Keratinocyte (primary cell): Measurements from ENCODE around the gene EPHX1.

Source experiments
- CTCF ChIP-seq, 3 experiments: IDR thresholded peaks in 1 of 3; conservative IDR thresholded peaks in 1 of 3; optimal IDR thresholded peaks in 1 of 3; 2 replicates in 2 of 3; 3 replicates in 1 of 3; pipeline versions ENCODE3 to v1.5.1; 2011; ENCODE audit warnings: low read length in 3 of 3, mild to moderate bottlenecking in 3 of 3, moderate library complexity in 2 of 3, control low read depth in 1 of 3, inconsistent platforms in 1 of 3; ENCODE audit not compliant: insufficient read depth in 2 of 3; ENCODE audit errors: extremely low read depth in 1 of 3
- EZH2 ChIP-seq: IDR thresholded peaks from one replicate; pipeline ENCODE4 v1.6.1; 2012; ENCODE audit warnings: inconsistent platforms, mild to moderate bottlenecking, low read length, moderate library complexity

DNA sequence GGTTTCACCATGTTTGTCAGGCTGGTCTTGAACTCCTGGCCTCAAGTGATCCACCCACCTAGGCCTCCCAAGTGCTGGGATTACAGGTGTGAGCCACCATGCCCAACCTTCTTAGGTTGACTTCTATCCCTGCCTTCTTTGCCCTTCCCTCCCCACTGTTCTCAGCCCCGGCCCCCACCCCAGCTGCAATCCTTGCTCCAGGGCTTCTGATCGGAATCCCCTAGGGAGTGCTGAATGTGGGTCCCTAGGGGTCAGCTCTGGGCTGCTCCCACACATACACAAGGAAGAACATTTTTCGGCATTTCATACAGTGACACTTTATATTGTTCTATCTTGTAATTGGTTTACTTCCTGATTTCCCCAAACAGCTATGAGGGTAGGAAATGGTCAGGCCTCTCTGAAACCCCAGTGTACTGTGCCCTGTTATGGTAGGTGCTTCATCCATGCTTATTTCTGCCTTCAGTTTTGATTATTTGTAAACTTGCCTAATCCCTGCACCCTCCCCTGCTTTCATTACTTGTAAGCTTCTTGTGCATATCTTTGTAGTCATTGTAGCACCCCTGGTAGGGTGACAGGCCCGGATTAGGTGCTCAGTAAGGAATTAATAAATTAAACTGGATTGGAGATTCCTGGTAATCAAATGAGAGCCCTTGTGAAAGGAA, 38.1 kb upstream of the EPHX1 start:
- TF ChIP-seq CTCF (optimal IDR thresholded peaks at IDR 0.05 in 1 of 3, IDR thresholded peaks at IDR 0.05 in 1 of 3, conservative IDR thresholded peaks at IDR 0.05 in 1 of 3; ENCODE audit: extremely low read depth in 1 of 3, insufficient read depth in 2 of 3, low read length in 3 of 3) (no peak), EZH2 (no peak)
